Neuronal stem cell (in vitro differentiated cells): ENCODE results near the gene WBP4. TPM values are rescaled to one million over a fixed set of nuclear protein-coding genes. Genes with fewer than 3 reads are reported as not detected.
"Not testable (repeated sequence)": the region's sequence is repeated elsewhere in the genome, so short reads cannot be mapped to it uniquely, and the experiment has no call there.

Experiments
- DNase-seq: peaks from one replicate; pipeline ENCODE4 v3.0.0-alpha.2; 2013; ENCODE audit warnings: low spot score
- H2AFZ ChIP-seq: one replicate; pipeline ENCODE4 v1.6.1; 2013; ENCODE audit warnings: mild to moderate bottlenecking, low read length, inconsistent platforms
- H2AK5ac ChIP-seq: 2 replicates; pipeline ENCODE4 v1.6.1; 2013; ENCODE audit warnings: low read depth, mild to moderate bottlenecking, inconsistent platforms, low read length, moderate library complexity, mixed read lengths
- H2BK120ac ChIP-seq: 2 replicates; pipeline ENCODE4 v1.6.1; 2013; ENCODE audit warnings: low read depth, mild to moderate bottlenecking, inconsistent platforms, low read length, moderate library complexity, mixed read lengths
- H2BK12ac ChIP-seq: one replicate; pipeline ENCODE4 v1.6.1; 2013; ENCODE audit warnings: low read length, inconsistent platforms
- H2BK15ac ChIP-seq: 2 replicates; pipeline ENCODE4 v1.6.1; 2013; ENCODE audit warnings: mild to moderate bottlenecking, low read length, inconsistent platforms, mixed read lengths
- H2BK5ac ChIP-seq: one replicate; pipeline ENCODE4 v1.6.1; 2013; ENCODE audit warnings: inconsistent platforms, mild to moderate bottlenecking, low read length, moderate library complexity
- H3K14ac ChIP-seq: one replicate; pipeline ENCODE4 v1.6.1; 2013; ENCODE audit warnings: low read length, inconsistent platforms
- H3K18ac ChIP-seq: 2 replicates; pipeline ENCODE4 v1.6.1; 2013; ENCODE audit warnings: low read length, inconsistent platforms
- H3K23ac ChIP-seq: 2 replicates; pipeline ENCODE4 v1.6.1; 2013; ENCODE audit warnings: low read depth, mild to moderate bottlenecking, mixed read lengths, low read length, inconsistent platforms; ENCODE audit not compliant: poor library complexity
- H3K27ac ChIP-seq: replicated peaks from 3 replicates; pipeline ENCODE4 v1.5.1; 2013; ENCODE audit warnings: low read length, inconsistent platforms
- H3K27me3 ChIP-seq, 3 experiments: 2 replicates each; pipeline ENCODE4 v1.6.1; 2013; ENCODE audit warnings: low read length in 3 of 3, mild to moderate bottlenecking in 2 of 3, inconsistent platforms in 1 of 3, low read depth in 1 of 3, mixed read lengths in 1 of 3, moderate library complexity in 1 of 3; ENCODE audit not compliant: control insufficient read depth in 3 of 3, insufficient read depth in 3 of 3
- H3K36me3 ChIP-seq, 2 donors: replicated peaks in 1 of 2; 2 replicates each; pipeline ENCODE4 v1.6.1; 2013; ENCODE audit warnings: low read length in 2 of 2; ENCODE audit not compliant: control insufficient read depth in 2 of 2, insufficient read depth in 2 of 2
- H3K4ac ChIP-seq: 2 replicates; pipeline ENCODE4 v1.6.1; 2013; ENCODE audit warnings: inconsistent platforms, mild to moderate bottlenecking, low read length, moderate library complexity
- H3K4me1 ChIP-seq, 2 donors: 1 replicate in 1 of 2; 2 replicates in 1 of 2; pipeline ENCODE4 v1.6.1; 2013; ENCODE audit warnings: low read length in 2 of 2, low read depth in 1 of 2; ENCODE audit not compliant: control insufficient read depth in 2 of 2, insufficient read depth in 1 of 2
- H3K4me2 ChIP-seq: one replicate; pipeline ENCODE4 v1.6.1; 2013; ENCODE audit warnings: mild to moderate bottlenecking, low read length, inconsistent platforms; ENCODE audit not compliant: insufficient read depth, poor library complexity, severe bottlenecking
- H3K4me3 ChIP-seq, 2 donors: 2 replicates each; pipeline ENCODE4 v1.5.1; 2013; ENCODE audit warnings: low read length in 2 of 2, mild to moderate bottlenecking in 2 of 2, inconsistent platforms in 1 of 2, moderate library complexity in 1 of 2
- H3K79me1 ChIP-seq: one replicate; pipeline ENCODE4 v1.6.1; 2013; ENCODE audit warnings: low read depth, mild to moderate bottlenecking, inconsistent platforms, low read length, moderate library complexity
- H3K9ac ChIP-seq: one replicate; pipeline ENCODE4 v1.6.1; 2013; ENCODE audit warnings: mild to moderate bottlenecking, low read depth, low read length, inconsistent platforms; ENCODE audit not compliant: poor library complexity
- H3K9me3 ChIP-seq, 2 donors: replicated peaks in 1 of 2; 2 replicates each; pipeline versions ENCODE3 to v1.6.1; 2013; ENCODE audit warnings: low read length in 2 of 2, mild to moderate bottlenecking in 2 of 2, inconsistent platforms in 1 of 2, low read depth in 1 of 2, mixed read lengths in 1 of 2, moderate library complexity in 1 of 2; ENCODE audit not compliant: control insufficient read depth in 2 of 2, insufficient read depth in 1 of 2
- H4K8ac ChIP-seq: one replicate; pipeline ENCODE4 v1.6.1; 2013; ENCODE audit warnings: low read depth, mild to moderate bottlenecking, inconsistent platforms, low read length, moderate library complexity
- H4K91ac ChIP-seq: one replicate; pipeline ENCODE4 v1.6.1; 2013; ENCODE audit warnings: low read length, low read depth, mild to moderate bottlenecking, inconsistent platforms; ENCODE audit not compliant: poor library complexity
- WGBS, 2 donors: extraction: QIAGEN DNeasy Blood & Tissue Kit; methylation state at CpG; one replicate each; pipeline ENCODE4 v1.1.7; 2013; ENCODE audit warnings: missing lambda C conversion rate in 2 of 2, mixed read lengths in 1 of 2; ENCODE audit not compliant: insufficient read length in 2 of 2, insufficient replicate concordance in 1 of 2; ENCODE audit errors: extremely low coverage in 2 of 2; 5-methylcytosine and 5-hydroxymethylcytosine counted together
- small RNA-seq: library from polyadenylated mRNA; stranded (forward); fragments of <200 nt; extraction: miRNeasy Mini kit (QIAGEN cat#:217004); gene quantifications from one replicate; pipeline ENCODE3, GENCODE V24; 2013; ENCODE audit not compliant: insufficient read depth

The WBP4 gene

DNA sequence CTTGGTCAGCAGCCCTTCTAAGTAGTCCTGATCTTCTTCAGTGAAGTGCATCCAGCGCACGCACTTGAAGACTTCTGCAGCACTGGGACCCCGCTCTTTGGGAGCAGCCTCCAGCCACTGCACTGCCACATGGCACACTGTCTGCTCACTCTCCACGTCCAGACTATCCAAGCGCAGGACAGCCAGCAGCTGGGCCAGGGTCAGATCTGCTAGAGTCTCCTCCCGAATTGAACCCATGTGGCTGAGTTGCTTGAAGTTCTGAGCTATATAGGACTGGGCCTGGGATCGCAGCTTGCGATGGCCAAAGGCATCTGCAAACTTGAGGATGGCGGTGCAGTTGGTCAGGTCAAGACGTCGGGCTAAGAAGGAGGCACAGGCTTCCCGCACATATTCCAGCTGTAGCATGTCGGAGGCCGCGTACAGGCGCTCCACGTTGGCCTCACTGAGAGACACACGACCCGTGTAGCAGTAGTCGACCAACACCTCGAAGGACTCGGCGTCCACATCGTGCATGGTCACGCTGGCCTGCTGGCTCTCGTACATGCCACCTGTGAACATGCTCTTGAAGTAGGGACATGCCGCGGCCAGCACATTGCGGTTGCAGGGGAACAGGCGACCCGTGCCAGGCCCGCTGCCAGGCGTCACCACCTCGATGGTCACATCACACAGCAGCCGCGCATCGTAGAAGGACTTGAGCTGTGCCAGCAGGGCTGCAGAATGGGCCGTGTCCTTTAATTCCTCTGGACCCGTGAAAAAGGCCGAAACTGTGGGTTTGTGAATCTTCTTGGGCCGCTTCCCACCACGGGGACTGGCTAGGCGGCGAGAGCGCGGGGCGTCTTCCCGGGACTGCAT lies 70.6 kb downstream of the WBP4 start:
- not testable (repeated sequence) for DNase-seq, H4K8ac ChIP-seq, H2AK5ac ChIP-seq, H2BK120ac ChIP-seq, H3K4ac ChIP-seq, H3K27me3 ChIP-seq, H4K91ac ChIP-seq, H3K79me1 ChIP-seq, H2BK12ac ChIP-seq, H2BK15ac ChIP-seq, H2BK5ac ChIP-seq
- Histone ChIP-seq H3K18ac (peak overlapping the region; percentile 68), H3K23ac (peak overlapping the region; percentile 69), H3K36me3 (peaks cover 0 to 42% of the 10 kb centered on the region in 2 donors), H3K14ac (peak overlapping the region; percentile 83), H3K27ac (peak overlapping the region; percentile 59), H3K9me3 (peaks cover 0 to 17% of the 10 kb centered on the region in 2 donors), H3K4me3 (peak overlapping the region; percentile 70 to 91), H3K9ac (peak overlapping the region; percentile 75), H3K4me2 (peak overlapping the region; percentile 70), H3K4me1 (peaks cover 2 to 11% of the 10 kb centered on the region in 2 donors), H2AFZ (peak overlapping the region; percentile 90)
- no CpG with 5 or more reads among the region's 48 CpGs for WGBS, 2 donors

- Histone ChIP-seq H3K4ac (no peak within 1 kb of the TSS), H3K9ac (peak within 1 kb of the TSS; percentile 75), H3K9me3 (peaks cover 0 to 17% of the 10 kb centered on the region in 2 donors), H4K8ac (no peak within 1 kb of the TSS), H3K27ac (peak within 1 kb of the TSS; percentile 59), H3K79me1 (no peaks in the 10 kb centered on the region), H3K23ac (peak within 1 kb of the TSS; percentile 69), H3K18ac (peak within 1 kb of the TSS; percentile 68), H3K4me1 (peaks cover 2 to 11% of the 10 kb centered on the region in 2 donors), H3K4me2 (peak within 1 kb of the TSS; percentile 70), H2BK12ac (no peak within 1 kb of the TSS), H3K27me3 (no peaks in the 10 kb centered on the region), H2BK120ac (no peak within 1 kb of the TSS), H4K91ac (no peak within 1 kb of the TSS), H3K4me3 (peak within 1 kb of the TSS; percentile 70 to 91), H2BK15ac (no peak within 1 kb of the TSS), H3K36me3 (peaks cover 0 to 36% of the 10 kb centered on the region in 2 donors), H2AFZ (peak within 1 kb of the TSS; percentile 90), H3K14ac (peak within 1 kb of the TSS; percentile 83), H2BK5ac (no peak within 1 kb of the TSS), H2AK5ac (no peak within 1 kb of the TSS)
- peak; percentile 96 for DNase-seq
- no CpG with 5 or more reads among the region's 45 CpGs for WGBS, 2 donors
These were observed 71.3 kb downstream of the WBP4 start, which contains the start of gene KBTBD6 for GRCh38 chr13:41132512-41133152. Gene KBTBD6, minus strand, starts transcription at chr13:41132802. Its CDS starts 291 bp downstream, at chr13:41132511.

Small RNA genes lying within 50 kb of the gene (small RNA-seq; reads per million reads assigned to genes)
- gene MIR3168 (not detected), gene RN7SL597P (not detected)
